Fibroblast of pulmonary artery (primary cell): ENCODE data around the gene CSH2.
A peak's percentile ranks its signal among the peaks of the same experiment; 100 is the strongest.

Experiments
- DNase-seq: peaks from one replicate; pipeline ENCODE4 v3.0.0-alpha.2; 2010; ENCODE audit warnings: low read depth
- H3K4me3 ChIP-seq: replicated peaks from 2 replicates; pipeline ENCODE4 v1.5.1; 2011; ENCODE audit warnings: low read depth, mild to moderate bottlenecking, control low read depth, low read length, moderate library complexity
- CTCF ChIP-seq: IDR thresholded peaks from 2 replicates; pipeline ENCODE4 v1.5.1; 2011; ENCODE audit warnings: mild to moderate bottlenecking, control low read depth, low read length, inconsistent platforms; ENCODE audit errors: missing control alignments

Gene CSH2

GRCh38 chr17:63840591-63841349 lies 32.7 kb downstream of the CSH2 start:
- DNase-seq: peak; percentile 28
- TF ChIP-seq CTCF: no peak
- H3K4me3 ChIP-seq: peak overlapping the region; percentile 92

DNA sequence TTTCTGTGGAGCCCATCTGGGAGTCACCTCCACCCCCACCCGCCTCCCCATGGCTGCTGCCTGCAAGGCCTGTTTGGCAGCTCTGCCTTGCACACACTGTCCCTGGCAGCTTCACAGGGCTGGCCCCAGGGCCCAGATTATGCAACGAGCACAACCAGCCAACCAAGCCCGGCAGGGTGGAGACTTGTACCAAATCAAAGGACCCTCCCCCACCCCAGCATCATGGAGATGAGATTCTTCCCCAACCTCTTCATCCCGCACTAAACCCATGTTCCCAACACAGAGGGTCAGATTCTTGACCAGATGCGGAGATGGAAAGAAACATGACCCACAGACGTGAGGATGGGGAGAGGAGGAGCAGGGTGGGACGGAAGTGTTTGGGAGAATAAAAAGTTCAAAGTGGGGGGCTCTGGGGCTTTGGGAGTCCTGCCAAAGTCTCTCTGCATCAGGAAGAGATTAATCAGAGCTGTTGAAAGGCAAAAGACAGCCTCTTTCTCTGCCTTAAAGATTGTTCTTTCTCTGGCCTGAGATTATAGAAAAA lies 34.8 kb downstream of the CSH2 start:
- peak overlapping the region; percentile 17 for H3K4me3 ChIP-seq
- peak; percentile 89 for DNase-seq
- TF ChIP-seq CTCF: no peak

GRCh38 chr17:63837962-63838600 lies 35.4 kb downstream of the CSH2 start:
- H3K4me3 ChIP-seq: no peak overlapping the region
- no peak for DNase-seq
- no peak for TF ChIP-seq CTCF

DNA sequence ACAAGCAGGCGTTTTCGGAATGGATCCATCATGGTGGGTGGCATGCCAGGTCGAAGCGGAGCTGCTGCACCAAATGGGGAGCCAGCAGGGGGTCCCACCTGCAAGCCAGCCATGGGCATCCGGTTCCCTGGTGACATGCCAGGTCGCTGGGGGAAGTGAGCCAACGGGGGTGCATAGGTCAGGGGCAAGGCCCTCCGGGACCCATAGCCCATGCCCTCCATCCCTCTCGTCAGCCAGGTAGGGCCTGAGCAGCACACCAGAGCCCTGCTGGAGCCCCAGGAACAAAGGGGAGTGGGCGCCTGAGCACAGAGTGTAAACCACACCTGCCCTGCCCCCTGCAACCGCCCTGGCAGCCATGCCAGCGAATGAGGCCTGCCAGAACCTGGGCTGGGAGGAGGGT lies 36.0 kb downstream of the CSH2 start:
- TF ChIP-seq CTCF: no peak
- DNase-seq: no peak
- H3K4me3 ChIP-seq: no peak overlapping the region

DNA sequence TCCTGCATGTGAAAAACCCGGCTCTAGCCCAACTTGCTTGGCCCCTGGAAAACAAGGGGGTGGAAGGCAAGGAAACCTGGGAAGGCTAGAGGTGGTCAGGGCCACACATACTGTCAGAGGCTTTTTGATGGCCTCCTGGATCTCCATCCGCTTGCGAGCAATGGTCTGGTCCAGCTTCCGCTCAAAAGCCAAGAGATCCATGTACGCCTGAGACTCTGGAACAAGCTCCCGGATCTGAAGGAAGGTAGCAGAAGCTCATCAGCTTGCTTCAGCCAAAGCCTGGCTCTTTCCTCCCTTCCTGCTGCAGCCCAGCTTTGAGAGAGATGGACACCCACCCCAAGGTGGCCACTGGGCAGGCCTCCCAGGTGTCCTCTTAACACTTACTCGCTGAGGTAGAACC lies 36.7 kb downstream of the CSH2 start:
- no peak for DNase-seq
- H3K4me3 ChIP-seq: no peak overlapping the region
- TF ChIP-seq CTCF: no peak

- no peak for DNase-seq
- H3K4me3 ChIP-seq: no peak overlapping the region
Observed at GRCh38 chr17:63835167-63835720, 38.2 kb downstream of the CSH2 start.

More at GRCh38 chr17:63835167-63835720, 38.2 kb downstream of the CSH2 start:
- TF ChIP-seq CTCF: no peak
